ENCODE data around the gene ZRANB3.
"Not testable (repeated sequence)": the region's sequence is repeated elsewhere in the genome, so short reads cannot be mapped to it uniquely, and the experiment has no call there.

DNA sequence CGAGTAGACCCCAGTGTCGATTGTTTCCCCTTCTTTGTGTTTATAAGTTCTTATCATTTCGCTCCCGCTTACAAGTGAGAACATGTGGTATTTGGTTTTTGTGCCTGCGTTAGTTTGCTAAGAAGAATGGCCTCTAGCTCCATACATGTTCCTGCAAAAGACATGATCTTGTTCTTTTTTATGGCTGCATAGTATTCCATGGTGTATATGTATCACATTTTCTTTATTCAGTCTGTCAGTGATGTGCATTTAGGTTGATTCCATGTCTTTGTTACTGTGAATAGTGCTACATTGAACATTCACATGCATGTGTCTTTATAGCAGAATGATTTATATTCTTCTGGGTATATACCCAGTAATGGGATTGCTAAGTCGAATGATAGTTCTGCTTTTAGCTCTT lies 95.9 kb downstream of the ZRANB3 start:
- TF ChIP-seq, protein P1, sequence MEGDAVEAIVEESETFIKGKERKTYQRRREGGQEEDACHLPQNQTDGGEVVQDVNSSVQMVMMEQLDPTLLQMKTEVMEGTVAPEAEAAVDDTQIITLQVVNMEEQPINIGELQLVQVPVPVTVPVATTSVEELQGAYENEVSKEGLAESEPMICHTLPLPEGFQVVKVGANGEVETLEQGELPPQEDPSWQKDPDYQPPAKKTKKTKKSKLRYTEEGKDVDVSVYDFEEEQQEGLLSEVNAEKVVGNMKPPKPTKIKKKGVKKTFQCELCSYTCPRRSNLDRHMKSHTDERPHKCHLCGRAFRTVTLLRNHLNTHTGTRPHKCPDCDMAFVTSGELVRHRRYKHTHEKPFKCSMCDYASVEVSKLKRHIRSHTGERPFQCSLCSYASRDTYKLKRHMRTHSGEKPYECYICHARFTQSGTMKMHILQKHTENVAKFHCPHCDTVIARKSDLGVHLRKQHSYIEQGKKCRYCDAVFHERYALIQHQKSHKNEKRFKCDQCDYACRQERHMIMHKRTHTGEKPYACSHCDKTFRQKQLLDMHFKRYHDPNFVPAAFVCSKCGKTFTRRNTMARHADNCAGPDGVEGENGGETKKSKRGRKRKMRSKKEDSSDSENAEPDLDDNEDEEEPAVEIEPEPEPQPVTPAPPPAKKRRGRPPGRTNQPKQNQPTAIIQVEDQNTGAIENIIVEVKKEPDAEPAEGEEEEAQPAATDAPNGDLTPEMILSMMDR (IDR thresholded peaks at IDR 0.05): not testable (repeated sequence)
- not testable (repeated sequence) for TF ChIP-seq POLR2A (IDR thresholded peaks at IDR 0.05)

Measured in heart left ventricle (tissue), 13 donors.